ENCODE measurements around the gene FZD4. TPM values are rescaled to one million over a fixed set of nuclear protein-coding genes. Genes with fewer than 3 reads are reported as not detected.
A peak's percentile ranks its signal among the peaks of the same experiment; 100 is the strongest.
"Not testable (repeated sequence)": the region's sequence is repeated elsewhere in the genome, so short reads cannot be mapped to it uniquely, and the experiment has no call there.

Gene FZD4
- total and polyA plus RNA-seq, 7 donors: 0.60 to 45.7 (median 22.9) TPM

- no peaks in the 10 kb centered on the region for H3K9me3 ChIP-seq
- H3K27me3 ChIP-seq: no peaks in the 10 kb centered on the region
- WGBS, 2 donors: 47 to 83% methylated on average over 1 of the region's 1 CpG
- no peaks in the 10 kb centered on the region for H3K36me3 ChIP-seq
- no peak for DNase-seq
- no peak overlapping the region for H3K4me3 ChIP-seq
- TF ChIP-seq, protein P1, sequence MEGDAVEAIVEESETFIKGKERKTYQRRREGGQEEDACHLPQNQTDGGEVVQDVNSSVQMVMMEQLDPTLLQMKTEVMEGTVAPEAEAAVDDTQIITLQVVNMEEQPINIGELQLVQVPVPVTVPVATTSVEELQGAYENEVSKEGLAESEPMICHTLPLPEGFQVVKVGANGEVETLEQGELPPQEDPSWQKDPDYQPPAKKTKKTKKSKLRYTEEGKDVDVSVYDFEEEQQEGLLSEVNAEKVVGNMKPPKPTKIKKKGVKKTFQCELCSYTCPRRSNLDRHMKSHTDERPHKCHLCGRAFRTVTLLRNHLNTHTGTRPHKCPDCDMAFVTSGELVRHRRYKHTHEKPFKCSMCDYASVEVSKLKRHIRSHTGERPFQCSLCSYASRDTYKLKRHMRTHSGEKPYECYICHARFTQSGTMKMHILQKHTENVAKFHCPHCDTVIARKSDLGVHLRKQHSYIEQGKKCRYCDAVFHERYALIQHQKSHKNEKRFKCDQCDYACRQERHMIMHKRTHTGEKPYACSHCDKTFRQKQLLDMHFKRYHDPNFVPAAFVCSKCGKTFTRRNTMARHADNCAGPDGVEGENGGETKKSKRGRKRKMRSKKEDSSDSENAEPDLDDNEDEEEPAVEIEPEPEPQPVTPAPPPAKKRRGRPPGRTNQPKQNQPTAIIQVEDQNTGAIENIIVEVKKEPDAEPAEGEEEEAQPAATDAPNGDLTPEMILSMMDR (IDR thresholded peaks at IDR 0.05): no peak
- TF ChIP-seq EP300 (IDR thresholded peaks at IDR 0.05) (no peak), POLR2A (IDR thresholded peaks at IDR 0.05) (no peak), POLR2AphosphoS5 (IDR thresholded peaks at IDR 0.05) (no peak)
- peak overlapping the region in 3 of 4 donors; percentile 28 to 65 (median 54) for H3K27ac ChIP-seq
- intact Hi-C loops (cut with DNase I): loop anchor here (5.0 kb wide), 1 partner anchor 459 kb away; no protein-coding TSS in a partner anchor
- peaks cover 0 to 24% (median 11%) of the 10 kb centered on the region in 4 donors for H3K4me1 ChIP-seq
Observed at GRCh38 chr11:86916330-86916729, 38.9 kb downstream of the FZD4 start.

DNA sequence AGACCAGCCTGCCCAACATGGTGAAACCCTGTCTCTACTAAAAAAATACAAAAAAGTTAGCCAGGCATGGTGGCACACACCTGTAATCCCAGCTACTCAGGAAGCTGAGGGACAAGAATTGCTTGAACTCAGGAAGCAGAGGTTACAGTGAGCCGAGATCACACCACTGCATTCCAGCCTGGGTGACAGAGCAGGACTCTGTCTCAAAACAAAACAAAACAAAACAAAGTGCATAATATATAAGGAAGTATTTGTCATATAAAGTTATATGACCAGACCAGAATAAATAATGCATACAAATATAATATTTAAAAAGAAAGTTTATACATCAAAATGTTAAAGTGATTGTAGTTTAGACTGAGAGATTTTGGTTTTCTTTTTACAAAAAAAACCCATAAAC lies 39.3 kb downstream of the FZD4 start:
- WGBS, 2 donors: 18 to 31% methylated on average over 1 of the region's 1 CpG
- intact Hi-C loops (cut with DNase I): loop anchor here (5.0 kb wide), 1 partner anchor 459 kb away; no protein-coding TSS in a partner anchor

GRCh38 chr11:86914865-86915519 lies 40.2 kb downstream of the FZD4 start:
- H3K4me3 ChIP-seq: no peak overlapping the region
- peaks cover 0 to 24% (median 8%) of the 10 kb centered on the region in 4 donors for H3K4me1 ChIP-seq
- no peak for DNase-seq
- H3K36me3 ChIP-seq: no peaks in the 10 kb centered on the region
- peak overlapping the region in 1 of 4 donors; percentile 2 for H3K27ac ChIP-seq
- intact Hi-C loops (cut with DNase I): loop anchor here (5.0 kb wide), 1 partner anchor 458 kb away; no protein-coding TSS in a partner anchor
- H3K9me3 ChIP-seq: no peaks in the 10 kb centered on the region
- H3K27me3 ChIP-seq: no peaks in the 10 kb centered on the region
- TF ChIP-seq EP300 (IDR thresholded peaks at IDR 0.05) (no peak), POLR2AphosphoS5 (IDR thresholded peaks at IDR 0.05) (no peak)
- TF ChIP-seq, protein P1 (IDR thresholded peaks at IDR 0.05): no peak
- WGBS, 2 donors: 76 to 81% methylated on average over 6 of the region's 6 CpGs

More for the DNA sequence above, 39.3 kb downstream of the FZD4 start:
- not testable (repeated sequence) for H3K9me3 ChIP-seq, DNase-seq, H3K4me3 ChIP-seq, H3K27me3 ChIP-seq, H3K36me3 ChIP-seq
- Histone ChIP-seq H3K4me1 (peaks cover 0 to 24% (median 11%) of the 10 kb centered on the region in 4 donors), H3K27ac (peak overlapping the region in 3 of 4 donors; percentile 28 to 65 (median 54))

GRCh38 chr11:86912238-86912637 lies 43.0 kb downstream of the FZD4 start:
- H3K27me3 ChIP-seq: no peaks in the 10 kb centered on the region
- 0% methylated on average over 1 of the region's 1 CpG for WGBS, 2 donors
- TF ChIP-seq POLR2AphosphoS5 (IDR thresholded peaks at IDR 0.05) (no peak), POLR2A (IDR thresholded peaks at IDR 0.05) (no peak), EP300 (IDR thresholded peaks at IDR 0.05) (no peak)
- TF ChIP-seq, protein P1 (IDR thresholded peaks at IDR 0.05): no peak
- no peaks in the 10 kb centered on the region for H3K9me3 ChIP-seq
- H3K27ac ChIP-seq: no peak overlapping the region
- no peaks in the 10 kb centered on the region for H3K36me3 ChIP-seq
- H3K4me3 ChIP-seq: no peak overlapping the region
- no peak for DNase-seq
- H3K4me1 ChIP-seq: peaks cover 0 to 18% (median 6%) of the 10 kb centered on the region in 4 donors
- intact Hi-C loops (cut with DNase I): no loop called here

GRCh38 chr11:86910592-86910991 lies 44.6 kb downstream of the FZD4 start:
- Histone ChIP-seq H3K9me3 (no peaks in the 10 kb centered on the region), H3K27ac (no peak overlapping the region), H3K4me1 (peaks cover 0 to 2% (median 0%) of the 10 kb centered on the region in 4 donors), H3K4me3 (no peak overlapping the region), H3K36me3 (no peaks in the 10 kb centered on the region), H3K27me3 (no peaks in the 10 kb centered on the region)
- TF ChIP-seq POLR2A (IDR thresholded peaks at IDR 0.05): no peak
- no peak for TF ChIP-seq POLR2AphosphoS5 (IDR thresholded peaks at IDR 0.05)
- TF ChIP-seq, protein P1 (IDR thresholded peaks at IDR 0.05): no peak
- no peak for TF ChIP-seq EP300 (IDR thresholded peaks at IDR 0.05)
- 92 to 94% methylated on average over 3 of the region's 3 CpGs for WGBS, 2 donors
- no peak for DNase-seq
- intact Hi-C loops (cut with DNase I): no loop called here

All from sigmoid colon (tissue), 7 donors.